Lung microvascular endothelial cell (primary cell): ENCODE measurements around the gene CYP27B1. TPM values are rescaled to one million over a fixed set of nuclear protein-coding genes. Genes with fewer than 3 reads are reported as not detected.

Experiments used
- DNase-seq, 2 donors: peaks; one replicate each; pipeline versions ENCODE4 v3.0.0 to v3.0.0-alpha.2; 2010; ENCODE audit warnings: low read depth in 2 of 2
- total RNA-seq: library from RNA; depleted of rRNA; stranded (reverse); fragments of >200 nt; gene quantifications from 2 replicates; pipeline ENCODE4 v1.2.1, GENCODE V29; 2014

Gene CYP27B1
- total RNA-seq, 1 donor from 2014 or later: under 0.01 TPM

- DNase-seq: no peak
Observed at GRCh38 chr12:57736741-57737466, 30.0 kb downstream of the CYP27B1 start.

DNA sequence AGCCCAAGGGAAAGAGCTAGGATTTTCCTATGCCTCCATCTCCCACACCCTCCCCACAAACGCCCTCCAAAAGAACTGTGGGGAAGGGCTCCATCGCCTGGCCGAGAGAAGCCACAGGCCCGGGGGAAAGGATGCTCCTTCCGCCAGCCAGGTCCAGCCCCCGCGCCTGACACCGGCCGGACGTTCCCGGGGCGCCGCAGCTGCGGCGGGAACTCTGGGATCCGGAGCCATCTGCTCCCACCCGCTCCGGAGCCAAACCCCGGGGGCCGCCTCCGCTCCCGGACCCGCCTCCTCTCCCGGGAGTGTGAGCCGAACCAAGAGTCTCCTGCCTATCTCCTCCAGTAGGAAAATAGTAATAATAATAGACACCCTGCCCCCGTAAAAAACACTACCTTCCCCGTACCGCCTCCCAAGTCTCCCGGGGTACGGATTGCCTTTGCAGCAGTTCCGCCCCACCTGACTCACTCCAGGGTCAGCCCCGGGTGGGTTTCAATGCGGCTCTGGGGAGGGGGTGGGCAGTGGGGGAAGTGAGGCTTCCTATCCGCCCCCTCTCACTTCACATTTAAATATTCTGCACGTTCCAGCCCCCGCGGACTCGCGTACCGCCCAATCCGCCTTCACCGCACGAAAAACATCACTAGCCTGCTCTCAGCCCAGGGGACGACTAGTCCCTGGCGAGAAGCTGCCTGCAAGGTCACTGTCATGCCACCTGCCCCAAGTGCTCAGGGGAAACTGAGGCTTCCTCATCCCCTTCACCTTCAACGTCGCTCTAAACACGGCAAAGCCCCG, 30.7 kb downstream of the CYP27B1 start:
- DNase-seq: peak in 1 of 2 donors; percentile 44

- no peak for DNase-seq
Observed at GRCh38 chr12:57735198-57735855, 31.6 kb downstream of the CYP27B1 start.

DNA sequence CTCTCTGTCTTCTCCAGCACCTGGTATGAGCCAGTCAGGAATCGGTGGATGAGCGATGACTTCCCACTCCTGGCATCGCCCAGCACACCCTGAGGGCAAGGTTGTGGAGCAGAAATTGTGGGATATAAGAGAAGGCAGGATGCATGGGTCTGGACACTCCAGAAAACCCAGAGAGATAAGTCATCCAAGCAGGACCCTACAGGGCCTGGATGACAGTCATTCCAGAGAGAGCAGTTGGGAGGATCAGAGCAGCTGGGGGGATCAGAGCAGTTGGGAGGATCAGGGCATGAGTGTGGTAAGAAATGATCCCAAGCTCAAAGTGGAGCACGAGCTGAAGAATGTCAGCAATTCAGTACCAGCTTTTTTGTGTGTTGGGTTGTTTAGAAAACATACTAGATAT, 32.3 kb downstream of the CYP27B1 start:
- no peak for DNase-seq

- DNase-seq: no peak
Observed at GRCh38 chr12:57733928-57734327, 33.0 kb downstream of the CYP27B1 start.

DNA sequence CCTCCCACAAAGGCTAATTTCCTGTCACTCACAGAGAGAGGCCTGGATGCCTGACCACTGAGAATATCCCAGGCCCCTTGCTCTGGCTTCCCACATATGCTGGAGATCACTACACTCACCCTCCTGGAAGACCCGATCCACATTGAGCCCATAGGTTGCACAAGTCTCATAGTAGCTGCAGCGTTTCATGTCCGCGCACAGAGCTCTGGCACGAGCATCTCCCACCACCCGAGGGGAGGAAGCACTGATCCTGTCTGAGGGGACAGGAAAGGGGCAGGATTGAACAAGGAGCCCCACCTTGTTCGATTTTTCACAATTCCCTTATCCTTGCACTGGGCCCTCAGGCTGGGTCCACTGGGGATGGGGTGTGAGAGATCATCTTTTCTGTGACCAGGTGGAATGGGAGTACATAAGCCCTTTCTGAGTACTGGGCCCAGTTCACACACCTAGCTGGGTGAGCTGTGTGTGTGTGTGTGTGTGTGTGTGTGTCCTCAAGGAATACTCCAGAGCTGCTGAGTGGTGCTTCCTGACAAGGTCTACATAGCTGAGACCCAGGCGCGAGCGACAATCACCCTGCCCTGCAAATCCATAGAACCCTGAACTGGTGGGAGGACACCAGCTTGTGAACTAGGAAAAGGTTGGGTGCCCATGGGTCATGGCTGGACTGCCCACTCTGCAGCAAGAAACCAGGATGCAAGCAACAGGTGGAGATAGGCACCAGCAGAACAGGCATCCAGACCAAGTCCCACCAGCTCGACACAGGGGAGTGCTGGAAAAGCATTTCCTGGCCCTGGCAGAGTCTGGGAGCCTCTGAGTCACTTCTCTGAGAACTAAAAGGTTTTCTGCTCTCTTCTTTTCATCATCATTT, 33.9 kb downstream of the CYP27B1 start:
- DNase-seq: no peak

DNA sequence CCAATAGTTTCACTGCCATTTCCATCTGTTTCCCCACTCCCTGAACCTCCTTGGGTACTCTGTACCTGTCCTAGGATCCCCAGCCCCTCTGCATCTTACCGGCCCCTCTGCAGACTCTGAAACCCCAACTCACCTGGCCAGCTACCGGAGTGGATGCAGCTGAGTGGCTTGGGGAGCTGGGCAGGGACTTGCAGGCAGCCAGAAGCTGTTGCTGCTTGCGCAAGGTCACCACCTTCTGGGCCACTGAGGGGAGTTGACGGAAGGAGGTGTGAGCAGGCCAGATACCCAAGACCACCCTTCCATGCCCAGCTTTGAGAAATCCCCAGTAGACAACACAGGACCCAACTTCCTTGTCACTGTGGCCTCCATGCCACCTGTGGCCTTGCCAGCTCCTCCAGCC, 34.6 kb downstream of the CYP27B1 start:
- DNase-seq: no peak

DNA sequence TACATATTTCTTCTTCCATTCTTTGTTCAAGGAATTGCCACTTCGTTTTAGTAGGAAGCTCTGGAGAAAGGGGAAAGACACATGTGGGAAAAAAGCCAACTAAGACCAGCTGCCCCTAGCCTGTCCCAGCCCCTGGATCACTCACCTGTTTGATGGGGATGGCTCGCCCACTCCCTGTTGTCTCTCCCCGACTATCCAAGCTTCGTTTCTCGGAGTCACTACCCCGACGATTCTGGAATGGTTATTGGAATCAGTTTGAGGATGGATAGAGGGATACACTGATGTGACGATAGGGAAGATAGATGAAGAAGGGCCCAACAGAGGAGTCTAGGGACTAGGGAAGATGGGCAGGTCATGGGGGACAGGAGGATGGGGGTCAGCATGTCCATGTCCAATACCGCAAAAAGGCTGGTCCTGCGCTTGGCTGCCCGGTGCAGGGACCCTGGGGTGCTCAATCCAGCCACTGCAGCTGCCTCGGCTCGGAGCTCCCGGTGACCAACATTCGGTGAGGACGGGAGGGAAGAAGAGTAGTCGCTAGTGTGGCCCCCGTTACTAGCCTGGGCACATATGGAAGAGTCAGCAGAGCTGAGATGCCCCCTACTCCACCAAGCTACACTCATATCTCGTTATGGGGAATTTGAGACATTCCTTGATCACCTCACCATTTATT, 35.3 kb downstream of the CYP27B1 start:
- no peak for DNase-seq

GRCh38 chr12:57730336-57731067, 36.4 kb downstream of the CYP27B1 start:
- no peak for DNase-seq

- DNase-seq: no peak
Observed at GRCh38 chr12:57729321-57729844, 37.5 kb downstream of the CYP27B1 start.

GRCh38 chr12:57727758-57728395, 39.0 kb downstream of the CYP27B1 start:
- no peak for DNase-seq

- peak; percentile 41 to 66 for DNase-seq
Observed at GRCh38 chr12:57726884-57727757, 39.8 kb downstream of the CYP27B1 start.

- DNase-seq: peak; percentile 86 to 90
Observed at GRCh38 chr12:57726151-57726883, 40.6 kb downstream of the CYP27B1 start.

GRCh38 chr12:57725851-57726150, 41.1 kb downstream of the CYP27B1 start:
- no peak for DNase-seq

DNA sequence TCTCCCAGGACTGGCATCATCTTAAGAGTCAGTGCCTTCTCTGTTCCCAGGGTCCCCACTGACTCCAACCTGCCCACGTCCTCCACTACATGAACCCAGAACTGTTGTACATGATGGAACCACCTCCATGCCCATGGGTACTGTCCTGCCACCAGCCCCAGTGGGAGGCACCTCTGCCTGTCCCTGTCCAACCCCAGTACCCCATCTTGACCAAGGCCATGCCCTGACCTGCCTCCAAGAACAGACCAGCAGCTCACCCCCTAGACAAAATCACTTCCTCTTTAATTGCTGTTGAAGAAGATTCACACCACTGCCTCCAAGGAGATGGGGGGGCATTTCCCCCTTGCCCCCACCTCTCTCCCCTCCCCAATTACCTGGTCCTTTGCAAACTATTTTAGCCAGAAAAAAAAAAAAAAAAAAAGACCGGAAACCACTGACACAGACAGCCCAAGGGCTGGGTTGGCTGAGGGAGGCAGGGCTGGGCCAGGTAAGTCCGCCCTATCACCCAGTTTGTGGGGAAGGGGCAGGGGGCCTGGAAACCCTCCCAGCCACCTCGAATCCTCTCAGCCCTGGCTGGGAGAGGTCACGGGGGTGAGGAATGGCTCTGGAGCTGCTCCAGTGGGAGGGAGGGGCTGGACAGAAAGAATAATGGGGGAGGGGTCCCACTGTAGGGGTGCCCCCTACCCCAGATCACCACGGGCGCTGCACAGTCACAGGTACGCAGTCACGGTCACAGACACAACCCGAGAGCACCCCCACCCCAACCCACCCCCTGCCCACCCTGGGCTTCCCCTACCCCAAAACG, 41.7 kb downstream of the CYP27B1 start:
- DNase-seq: no peak

DNA sequence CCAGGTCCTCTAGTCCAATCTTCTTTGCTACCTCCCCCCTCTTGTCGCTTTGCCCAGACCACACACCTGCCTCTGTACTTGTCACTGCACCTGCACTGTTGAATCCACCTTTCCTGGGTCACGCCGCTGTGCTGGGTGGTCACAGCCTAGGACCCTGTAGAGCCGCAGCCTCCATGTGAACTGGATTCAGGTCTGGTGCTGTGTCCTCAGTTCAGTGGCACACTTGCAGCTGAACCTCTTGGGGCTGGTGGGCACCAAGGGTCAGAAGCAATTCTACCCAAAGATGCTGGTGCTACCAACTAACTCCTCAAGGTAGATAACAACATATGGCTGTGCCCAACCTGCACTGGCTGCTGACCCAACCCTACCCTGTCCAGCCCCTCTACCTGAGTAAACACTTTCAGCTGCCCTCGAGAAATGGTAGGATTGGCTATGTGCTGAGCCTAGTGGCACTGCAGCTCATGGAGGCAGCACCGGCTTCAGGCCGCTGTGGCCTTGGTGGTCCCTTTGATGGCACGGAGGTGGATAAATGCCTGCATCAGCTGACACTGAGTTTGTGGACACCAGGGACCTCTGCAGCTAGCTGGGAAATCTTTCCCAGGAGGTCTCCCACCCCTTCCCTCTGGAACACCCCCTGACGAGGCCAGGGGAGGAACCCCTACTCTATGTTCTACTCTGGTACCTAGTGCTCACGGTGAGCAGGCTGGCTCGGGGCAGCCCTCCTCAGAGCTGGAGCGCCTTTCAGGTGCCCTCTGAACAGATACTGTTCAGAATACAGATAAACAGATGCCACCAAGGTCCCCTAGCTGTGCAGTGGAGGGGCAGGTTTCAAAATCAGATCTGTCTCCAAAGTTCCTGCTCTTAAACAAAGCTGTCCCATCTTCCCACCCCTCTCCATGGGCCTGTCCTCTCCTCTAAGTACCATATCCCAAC, 42.6 kb downstream of the CYP27B1 start:
- DNase-seq: no peak
